ENCODE data around the gene DDAH2.

DDAH2 gene

DNA sequence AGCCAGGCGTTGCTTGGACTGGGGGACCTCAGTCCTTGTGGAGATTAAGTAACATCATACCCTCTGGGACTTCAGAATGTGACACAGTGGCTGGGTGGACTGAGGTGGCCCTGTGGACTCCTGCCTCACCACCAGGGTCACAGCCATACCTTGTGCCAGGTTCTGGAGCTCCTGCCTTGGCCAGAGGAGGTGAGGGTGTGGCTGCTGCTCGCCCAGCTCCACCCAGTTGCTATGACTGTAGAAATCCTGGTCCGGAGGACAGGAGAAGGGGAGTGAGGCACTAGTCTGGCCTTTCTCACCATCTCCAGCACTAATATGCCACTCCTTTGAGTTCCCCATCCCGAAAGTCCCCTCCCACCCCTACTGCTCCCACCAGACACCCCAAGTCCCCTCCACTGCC, 46.1 kb upstream of the DDAH2 start:
- peak overlapping the region; percentile 81 for H3K27ac ChIP-seq
- TF ChIP-seq, protein P1, sequence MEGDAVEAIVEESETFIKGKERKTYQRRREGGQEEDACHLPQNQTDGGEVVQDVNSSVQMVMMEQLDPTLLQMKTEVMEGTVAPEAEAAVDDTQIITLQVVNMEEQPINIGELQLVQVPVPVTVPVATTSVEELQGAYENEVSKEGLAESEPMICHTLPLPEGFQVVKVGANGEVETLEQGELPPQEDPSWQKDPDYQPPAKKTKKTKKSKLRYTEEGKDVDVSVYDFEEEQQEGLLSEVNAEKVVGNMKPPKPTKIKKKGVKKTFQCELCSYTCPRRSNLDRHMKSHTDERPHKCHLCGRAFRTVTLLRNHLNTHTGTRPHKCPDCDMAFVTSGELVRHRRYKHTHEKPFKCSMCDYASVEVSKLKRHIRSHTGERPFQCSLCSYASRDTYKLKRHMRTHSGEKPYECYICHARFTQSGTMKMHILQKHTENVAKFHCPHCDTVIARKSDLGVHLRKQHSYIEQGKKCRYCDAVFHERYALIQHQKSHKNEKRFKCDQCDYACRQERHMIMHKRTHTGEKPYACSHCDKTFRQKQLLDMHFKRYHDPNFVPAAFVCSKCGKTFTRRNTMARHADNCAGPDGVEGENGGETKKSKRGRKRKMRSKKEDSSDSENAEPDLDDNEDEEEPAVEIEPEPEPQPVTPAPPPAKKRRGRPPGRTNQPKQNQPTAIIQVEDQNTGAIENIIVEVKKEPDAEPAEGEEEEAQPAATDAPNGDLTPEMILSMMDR (IDR thresholded peaks at IDR 0.05) = no peak
- TF ChIP-seq ZFX (IDR thresholded peaks at IDR 0.05; ENCODE audit: borderline replicate concordance) = no peak

DNA sequence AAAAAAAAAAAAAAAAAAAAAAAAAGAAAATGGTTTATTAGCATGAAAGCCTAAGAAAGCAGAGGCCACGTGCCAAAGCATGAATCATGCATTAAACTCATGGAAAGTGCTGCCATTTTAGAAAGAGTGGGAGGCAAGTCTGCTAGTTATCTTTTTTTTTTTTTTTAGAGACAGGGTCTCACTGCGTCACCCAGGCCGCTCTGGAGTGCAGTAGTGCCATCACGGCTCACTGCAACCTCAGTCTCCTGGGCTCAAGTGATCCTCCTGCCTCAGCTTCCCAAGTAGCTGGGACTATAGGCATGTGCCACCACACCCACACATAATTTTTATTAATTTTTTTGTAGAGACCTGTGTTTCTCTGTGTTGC, 42.9 kb upstream of the DDAH2 start:
- H3K27ac ChIP-seq = no peak overlapping the region
- TF ChIP-seq ZFX (IDR thresholded peaks at IDR 0.05; ENCODE audit: borderline replicate concordance) = no peak
- TF ChIP-seq, protein P1 (IDR thresholded peaks at IDR 0.05) = no peak

DNA sequence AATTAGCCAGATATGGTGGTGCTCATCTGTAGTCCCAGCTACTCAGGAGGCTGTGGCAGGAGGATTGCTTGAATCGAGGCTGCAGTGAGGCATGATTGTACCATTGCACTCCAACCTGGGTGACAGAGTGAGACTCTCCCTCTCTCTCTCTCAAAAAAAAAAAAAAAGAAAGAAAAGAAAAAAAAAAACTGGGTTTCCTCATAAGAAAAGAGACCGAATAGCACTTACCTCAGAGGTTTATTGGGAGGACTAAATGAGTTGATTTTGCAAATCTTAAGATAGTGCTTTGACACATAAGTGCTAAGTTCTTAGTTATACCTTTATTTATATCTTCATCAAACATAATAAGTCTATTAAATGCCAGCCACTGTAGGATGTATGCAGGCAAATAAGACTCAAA, 41.8 kb upstream of the DDAH2 start:
- H3K27ac ChIP-seq = no peak overlapping the region
- no peak for TF ChIP-seq ZFX (IDR thresholded peaks at IDR 0.05; ENCODE audit: borderline replicate concordance)
- TF ChIP-seq, protein P1 (IDR thresholded peaks at IDR 0.05) = no peak

DNA sequence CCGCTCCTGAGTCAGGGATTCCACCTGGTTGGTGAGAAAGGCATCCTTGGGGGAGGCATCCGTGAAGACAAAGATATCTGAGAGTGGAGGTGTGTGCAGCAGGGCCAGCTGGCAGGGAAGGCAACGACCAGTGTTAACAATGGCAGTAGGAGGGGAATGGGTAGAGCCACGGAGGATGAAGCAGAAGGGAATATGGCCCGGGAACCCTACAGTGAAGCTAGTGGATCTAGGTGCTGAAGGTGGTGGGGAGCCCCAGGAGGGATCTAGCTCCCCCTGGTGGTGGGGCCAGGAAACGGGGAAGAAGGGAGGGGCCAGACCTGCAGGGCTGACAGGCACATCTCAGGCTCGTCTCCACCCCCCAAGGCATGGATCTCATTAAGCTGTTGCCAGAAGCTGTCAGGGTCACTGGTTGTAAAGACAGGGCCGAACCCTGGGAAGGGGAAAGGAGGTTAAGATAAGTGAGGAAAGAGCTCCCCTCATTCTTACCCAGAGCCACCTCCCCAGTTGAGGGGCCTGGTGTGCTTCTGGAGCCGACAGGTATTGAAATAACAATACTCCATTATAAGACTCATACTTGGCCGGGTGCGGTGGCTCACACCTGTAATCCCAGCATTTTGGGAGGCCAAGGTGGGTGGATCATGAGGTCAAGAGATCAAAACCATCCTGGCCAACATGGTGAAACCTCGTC, 40.7 kb upstream of the DDAH2 start:
- no peak overlapping the region for H3K27ac ChIP-seq
- TF ChIP-seq ZFX (IDR thresholded peaks at IDR 0.05; ENCODE audit: borderline replicate concordance) = no peak
- TF ChIP-seq, protein P1 (IDR thresholded peaks at IDR 0.05) = peak; percentile 93

DNA sequence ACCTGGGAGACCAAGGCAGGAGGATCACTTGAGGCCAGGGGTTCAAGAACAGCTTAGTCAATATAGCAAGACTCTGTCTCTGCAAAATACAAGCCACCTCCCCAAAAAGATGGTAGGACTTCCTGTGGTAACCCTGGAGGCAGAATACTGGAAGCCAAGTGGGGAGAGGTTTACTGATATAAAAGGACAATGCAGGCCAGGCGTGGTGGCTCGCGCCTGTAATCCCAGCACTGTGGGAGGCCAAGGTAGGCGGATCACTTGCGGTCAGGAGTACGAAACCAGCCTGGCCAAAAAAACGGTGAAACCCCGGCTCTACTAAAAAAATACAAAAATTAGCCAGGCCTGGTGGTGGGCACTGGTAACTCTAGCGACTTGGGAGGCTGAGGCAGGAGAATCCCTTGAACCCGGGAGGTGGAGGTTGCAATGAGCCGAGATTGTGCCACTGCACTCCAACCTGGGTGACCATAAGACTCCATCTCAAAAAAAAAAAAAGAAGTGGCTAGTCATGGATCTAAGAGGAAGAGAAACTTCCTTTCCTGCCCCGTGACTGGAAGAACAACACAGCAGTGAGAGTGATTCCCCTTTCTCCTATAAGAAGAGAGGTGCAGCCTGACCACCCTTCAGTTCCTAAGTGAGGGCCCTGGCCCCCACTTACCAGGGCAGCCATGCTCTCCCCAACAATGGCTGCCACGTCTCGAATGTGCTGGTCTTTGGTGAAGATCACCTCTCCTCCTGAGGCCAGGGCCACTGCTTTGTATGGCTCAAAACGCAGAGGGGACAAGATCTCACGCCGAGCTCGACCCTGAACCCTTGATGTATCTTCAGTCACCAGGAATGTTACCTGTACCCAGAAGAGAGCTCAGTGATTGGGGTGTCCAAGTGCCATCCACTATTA, 39.5 kb upstream of the DDAH2 start:
- no peak overlapping the region for H3K27ac ChIP-seq

DNA sequence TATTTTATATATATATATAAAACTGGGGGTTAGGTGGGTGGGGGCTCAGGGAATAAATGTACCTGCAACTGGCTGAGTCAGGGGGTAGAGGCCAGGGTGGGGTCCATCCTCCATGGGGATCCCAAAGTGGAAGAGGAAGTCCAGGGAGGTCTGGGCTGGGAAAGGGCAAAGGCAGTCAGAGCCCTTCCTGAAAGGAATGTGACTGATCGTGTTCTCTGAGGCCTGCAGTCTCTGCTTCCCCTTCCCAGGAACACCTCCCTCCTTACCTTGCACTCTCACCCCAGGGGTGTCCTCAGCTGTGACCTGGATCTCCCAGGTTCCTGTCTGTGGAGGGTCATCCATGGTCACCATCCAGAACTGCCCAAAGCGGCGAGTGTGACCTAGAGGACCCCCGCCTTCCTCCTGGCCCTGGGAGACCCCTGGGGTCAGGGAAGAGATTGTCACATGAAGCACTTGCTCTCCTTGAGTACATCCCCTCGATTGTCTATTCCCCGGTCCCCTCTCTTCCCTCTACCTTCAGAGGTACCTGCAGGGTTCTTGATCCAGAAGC, 38.1 kb upstream of the DDAH2 start:
- TF ChIP-seq, protein P1 (IDR thresholded peaks at IDR 0.05) = no peak
- TF ChIP-seq ZFX (IDR thresholded peaks at IDR 0.05; ENCODE audit: borderline replicate concordance) = no peak
- H3K27ac ChIP-seq = no peak overlapping the region

More for the DNA sequence above, 39.5 kb upstream of the DDAH2 start:
- TF ChIP-seq ZFX (IDR thresholded peaks at IDR 0.05; ENCODE audit: borderline replicate concordance) = no peak
- TF ChIP-seq, protein P1 (IDR thresholded peaks at IDR 0.05) = no peak

Data from 22Rv1 (cell line).